HG03064 (cell line): ENCODE data around the gene EPHA1.

ENCODE experiments used
- ATAC-seq: cut with Tn5 transposase; IDR thresholded peaks from one replicate; pipeline ENCODE4 v1.9.1; 2021; ENCODE audit warnings: low read depth; ENCODE audit not compliant: unreplicated experiment

Gene EPHA1

GRCh38 chr7:143390773-143391317, 17.8 kb downstream of the EPHA1 start:
- ATAC-seq = no peak

GRCh38 chr7:143390104-143390772, 18.4 kb downstream of the EPHA1 start:
- no peak for ATAC-seq

GRCh38 chr7:143389316-143390103, 19.1 kb downstream of the EPHA1 start:
- no peak for ATAC-seq

- no peak for ATAC-seq
Measured at GRCh38 chr7:143388491-143389101, 20.1 kb downstream of the EPHA1 start.

GRCh38 chr7:143388051-143388450, 20.6 kb downstream of the EPHA1 start:
- no peak for ATAC-seq

- no peak for ATAC-seq
Measured at GRCh38 chr7:143387156-143387975, 21.3 kb downstream of the EPHA1 start.

GRCh38 chr7:143385891-143386781, 22.5 kb downstream of the EPHA1 start:
- no peak for ATAC-seq

- ATAC-seq = no peak
Measured at GRCh38 chr7:143384661-143385631, 23.7 kb downstream of the EPHA1 start.

- no peak for ATAC-seq
Measured at GRCh38 chr7:143384148-143384547, 24.5 kb downstream of the EPHA1 start.

- no peak for ATAC-seq
Measured at GRCh38 chr7:143383642-143383957, 25.1 kb downstream of the EPHA1 start.

GRCh38 chr7:143382791-143383641, 25.6 kb downstream of the EPHA1 start:
- no peak for ATAC-seq

GRCh38 chr7:143382126-143382790, 26.4 kb downstream of the EPHA1 start:
- ATAC-seq = no peak

- ATAC-seq = peak; percentile 7
Measured at GRCh38 chr7:143381427-143382125, 27.1 kb downstream of the EPHA1 start.

GRCh38 chr7:143380646-143381426, 27.8 kb downstream of the EPHA1 start, which contains the start of gene ZYX:
ZYX (plus strand) TSS chr7:143381345; CDS start chr7:143381572, 227 bp downstream.
- ATAC-seq = peak; percentile 81

GRCh38 chr7:143380260-143380645, 28.4 kb downstream of the EPHA1 start:
- ATAC-seq = peak; percentile 50
